B cell (primary cell): ENCODE results near the gene MT1G. TPM values are rescaled to one million over a fixed set of nuclear protein-coding genes. Genes with fewer than 3 reads are reported as not detected.

Experiments used
- ATAC-seq: fragments of 200-7000 bp; cut with Tn5 transposase; one replicate; pipeline ENCODE4 v1.10.0; 2021; ENCODE audit warnings: low read depth, mild to moderate bottlenecking, moderate number of reproducible peaks, moderate library complexity
- CTCF ChIA-PET: fragments of 350-600 bp; sonication (Branson Sonifier 250); formaldehyde crosslinking; loops from one replicate; lab custom pipeline; 2021; ENCODE audit warnings: antibody characterized with exemption, inconsistent platforms; lab: Charles Lee
- POLR2A ChIA-PET: fragments of 350-600 bp; sonication (Branson Sonifier 250); formaldehyde crosslinking; loops from one replicate; lab custom pipeline; 2021; ENCODE audit warnings: antibody characterized with exemption; lab: Charles Lee
- DNase-seq: peaks from one replicate; pipeline ENCODE4 v3.0.0; 2013
- H2AFZ ChIP-seq: 2 replicates; pipeline ENCODE4 v1.6.1; 2012; ENCODE audit warnings: mild to moderate bottlenecking, low read depth, low read length; ENCODE audit not compliant: insufficient read depth, poor library complexity, severe bottlenecking
- H3K27ac ChIP-seq, 2 donors: 1 replicate in 1 of 2; 2 replicates in 1 of 2; pipeline ENCODE4 v1.5.1; 2012 to 2013; ENCODE audit warnings: low read length in 2 of 2, mild to moderate bottlenecking in 2 of 2, moderate library complexity in 1 of 2
- H3K27me3 ChIP-seq, 4 experiments: fragments of 200-600 bp in 1 of 4; sonication (generic) in 1 of 4; replicated peaks in 1 of 4; 1 replicate in 2 of 4; 2 replicates in 2 of 4; pipeline versions ENCODE4 v1.6.1 to v1.7.0; 2013 to 2016; ENCODE audit warnings: low read length in 3 of 4, mild to moderate bottlenecking in 2 of 4, mixed read lengths in 1 of 4, moderate library complexity in 1 of 4; ENCODE audit not compliant: insufficient read depth in 4 of 4, control insufficient read depth in 3 of 4; ENCODE audit errors: control extremely low read depth in 1 of 4
- H3K36me3 ChIP-seq, 2 experiments: replicated peaks in 1 of 2; 1 replicate in 1 of 2; 2 replicates in 1 of 2; pipeline versions ENCODE4 v1.6.1 to v1.7.1; 2013; ENCODE audit warnings: low read length in 1 of 2; ENCODE audit not compliant: insufficient read depth in 2 of 2, control insufficient read depth in 1 of 2; ENCODE audit errors: control extremely low read depth in 1 of 2, extremely low read depth in 1 of 2
- H3K4me1 ChIP-seq, 2 donors: fragments of 200-600 bp in 1 of 2; sonication (generic) in 1 of 2; 1 replicate in 1 of 2; 2 replicates in 1 of 2; pipeline versions ENCODE4 v1.5.1 to v1.6.1; 2013 to 2017; ENCODE audit warnings: low read length in 2 of 2; ENCODE audit not compliant: control insufficient read depth in 2 of 2, insufficient read depth in 2 of 2
- H3K4me2 ChIP-seq: replicated peaks from 2 replicates; pipeline ENCODE3; 2012; ENCODE audit warnings: mild to moderate bottlenecking, low read depth, low read length; ENCODE audit not compliant: poor library complexity, severe bottlenecking
- H3K4me3 ChIP-seq, 5 experiments: fragments of 200-600 bp in 1 of 5; sonication (generic) in 1 of 5; 1 replicate in 3 of 5; 2 replicates in 2 of 5; pipeline versions ENCODE4 v1.5.1 to v1.7.0; 2011 to 2016; ENCODE audit warnings: low read length in 4 of 5, mild to moderate bottlenecking in 4 of 5, low read depth in 2 of 5, control low read depth in 1 of 5, moderate library complexity in 1 of 5; ENCODE audit not compliant: insufficient read depth in 1 of 5; ENCODE audit errors: control extremely low read depth in 1 of 5, extremely low read depth in 1 of 5
- H3K79me2 ChIP-seq: fragments of 200-600 bp; sonication (generic); one replicate; pipeline ENCODE4 v1.6.0; 2016; ENCODE audit warnings: low read length; ENCODE audit not compliant: control insufficient read depth, insufficient read depth
- H3K9ac ChIP-seq: fragments of 200-600 bp; sonication (generic); 2 replicates; pipeline ENCODE4 v1.6.1; 2017; ENCODE audit warnings: mild to moderate bottlenecking, low read length, moderate library complexity
- H3K9me3 ChIP-seq, 3 donors: one replicate each; pipeline versions ENCODE4 v1.6.1 to v1.7.1; 2013; ENCODE audit warnings: low read length in 2 of 3; ENCODE audit not compliant: control insufficient read depth in 2 of 3, insufficient read depth in 1 of 3; ENCODE audit errors: control extremely low read depth in 1 of 3
- H4K20me1 ChIP-seq: 2 replicates; pipeline ENCODE4 v1.6.0; 2012; ENCODE audit warnings: mild to moderate bottlenecking, low read length; ENCODE audit not compliant: insufficient read depth, control insufficient read depth, poor library complexity, severe bottlenecking
- H3K27ac Mint-ChIP-seq: one replicate; pipeline ENCODE4 v1.8.0; 2021; ENCODE audit warnings: mixed read lengths
- H3K27me3 Mint-ChIP-seq: one replicate; pipeline ENCODE4 v1.8.0; 2021; ENCODE audit warnings: mixed read lengths
- H3K4me1 Mint-ChIP-seq: one replicate; pipeline ENCODE4 v1.8.0; 2021; ENCODE audit warnings: mixed read lengths
- H3K4me3 Mint-ChIP-seq: one replicate; pipeline ENCODE4 v1.8.0; 2021; ENCODE audit warnings: mixed read lengths
- H3K9me3 Mint-ChIP-seq: one replicate; pipeline ENCODE4 v1.8.0; 2022; ENCODE audit warnings: mixed read lengths; ENCODE audit not compliant: insufficient read depth
- CTCF ChIP-seq: fragments of 200-600 bp; IDR thresholded peaks from one replicate; pipeline ENCODE4 v1.8.0; 2022; ENCODE audit warnings: antibody characterized with exemption, mild to moderate bottlenecking
- EZH2 ChIP-seq: IDR thresholded peaks from 2 replicates; pipeline ENCODE4 v1.6.1; 2012; ENCODE audit warnings: borderline replicate concordance, low read depth, mild to moderate bottlenecking, moderate library complexity, low read length; ENCODE audit not compliant: insufficient read depth, poor library complexity, severe bottlenecking
- WGBS: methylation state at CpG from one replicate; pipeline ENCODE4 v1.1.5; 2013; ENCODE audit warnings: missing lambda C conversion rate; ENCODE audit not compliant: insufficient coverage; 5-methylcytosine and 5-hydroxymethylcytosine counted together
- intact Hi-C: fragments of 100-400 bp; cut with micrococcal nuclease; formaldehyde crosslinking; loops from one replicate; pipeline ENCODE4 v1.10.0; 2022
- polyA plus RNA-seq: library from polyadenylated mRNA; depleted of rRNA; stranded (reverse); fragments of >200 nt; gene quantifications from 2 replicates; pipeline ENCODE4 v1.2.3, GENCODE V29; 2012
- total RNA-seq, 2 donors: library from RNA; stranded (reverse); fragments of 120-200 nt in 1 of 2; gene quantifications; 1 replicate in 1 of 2; 2 replicates in 1 of 2; pipeline versions ENCODE4 v1.2.3 to v1.2.4, GENCODE V29; 2013 to 2022

The MT1G gene
- total and polyA plus RNA-seq, 2 donors (not counting 1 experiment from before 2014, with no cell fraction given) = not detected

GRCh38 chr16:56634715-56635440 is 33.0 kb downstream of the MT1G start:
- CTCF ChIA-PET = no interaction called here
- Mint-ChIP-seq H3K9me3 (no peaks in the 10 kb centered on the region), H3K27ac (no peak overlapping the region), H3K4me3 (peak overlapping the region; percentile 63), H3K4me1 (peaks cover 35% of the 10 kb centered on the region), H3K27me3 (peaks cover 80% of the 10 kb centered on the region)
- no peak overlapping the region for H2AFZ ChIP-seq
- no peak overlapping the region for H3K4me3 ChIP-seq
- ATAC-seq = no peak
- POLR2A ChIA-PET = no interaction called here
- no peak overlapping the region for H3K27ac ChIP-seq
- no peaks in the 10 kb centered on the region for H3K79me2 ChIP-seq
- H4K20me1 ChIP-seq = no peaks in the 10 kb centered on the region
- no peaks in the 10 kb centered on the region for H3K36me3 ChIP-seq
- H3K4me2 ChIP-seq = peak overlapping the region; percentile 33
- TF ChIP-seq CTCF (no peak), EZH2 (no peak)
- peaks cover 35 to 47% of the 10 kb centered on the region in 2 donors for H3K4me1 ChIP-seq
- peaks cover 0 to 4% (median 0%) of the 10 kb centered on the region in 3 donors for H3K9me3 ChIP-seq
- DNase-seq = no peak
- WGBS = 6% methylated on average over 43 of the region's 47 CpGs
- intact Hi-C loops = loop anchor here (10.0 kb wide), 1 partner anchor 50 kb away; the partner anchor contains the start of gene MT1X
- no peak overlapping the region for H3K9ac ChIP-seq
- peaks cover 0 to 85% (median 46%) of the 10 kb centered on the region in 4 experiments for H3K27me3 ChIP-seq

DNA sequence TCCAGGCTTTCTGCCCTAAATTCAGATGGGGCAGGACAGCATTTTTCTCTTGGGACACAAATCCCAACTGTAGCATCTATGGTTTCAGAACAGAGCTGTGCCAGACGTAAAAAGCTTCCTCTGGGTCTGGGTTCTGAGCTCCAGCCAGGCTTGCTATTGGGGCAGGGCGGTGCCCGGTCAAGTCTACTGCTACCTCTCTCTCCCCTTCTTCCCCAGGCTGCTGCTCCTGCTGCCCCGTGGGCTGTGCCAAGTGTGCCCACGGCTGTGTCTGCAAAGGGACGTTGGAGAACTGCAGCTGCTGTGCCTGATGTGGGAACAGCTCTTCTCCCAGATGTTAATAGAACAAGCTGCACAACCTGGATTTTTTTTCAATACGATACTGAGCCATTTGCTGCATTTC is 34.3 kb downstream of the MT1G start:
- H3K4me1 ChIP-seq = peaks cover 39 to 46% of the 10 kb centered on the region in 2 donors
- DNase-seq = no peak
- Mint-ChIP-seq H3K27ac (no peak overlapping the region), H3K4me1 (peaks cover 38% of the 10 kb centered on the region), H3K9me3 (no peaks in the 10 kb centered on the region), H3K27me3 (peaks cover 67% of the 10 kb centered on the region), H3K4me3 (no peak overlapping the region)
- H2AFZ ChIP-seq = no peak overlapping the region
- no peak for TF ChIP-seq CTCF
- TF ChIP-seq EZH2 = no peak
- intact Hi-C loops = loop anchor here (10.0 kb wide), 1 partner anchor 51 kb away; the partner anchor contains the start of gene MT1X
- H3K4me2 ChIP-seq = no peak overlapping the region
- POLR2A ChIA-PET = no interaction called here
- ATAC-seq = no peak
- peaks cover 0 to 72% (median 37%) of the 10 kb centered on the region in 4 experiments for H3K27me3 ChIP-seq
- H3K9ac ChIP-seq = no peak overlapping the region
- peaks cover 0 to 4% (median 0%) of the 10 kb centered on the region in 3 donors for H3K9me3 ChIP-seq
- WGBS = 47% methylated on average over 6 of the region's 7 CpGs
- H3K27ac ChIP-seq = no peak overlapping the region
- H3K79me2 ChIP-seq = no peaks in the 10 kb centered on the region
- no peaks in the 10 kb centered on the region for H4K20me1 ChIP-seq
- H3K36me3 ChIP-seq = no peaks in the 10 kb centered on the region
- CTCF ChIA-PET = no interaction called here
- H3K4me3 ChIP-seq = no peak overlapping the region
